Measurements from ENCODE around the gene MAL. TPM values are rescaled to one million over a fixed set of nuclear protein-coding genes. Genes with fewer than 3 reads are reported as not detected.
"Not testable (repeated sequence)": the region's sequence is repeated elsewhere in the genome, so short reads cannot be mapped to it uniquely, and the experiment has no call there.

Gene MAL
- total RNA-seq, 1 donor from 2014 or later, result 21.2 TPM

GRCh38 chr2:95091885-95092555 lies 66.5 kb downstream of the MAL start:
- no peaks in the 10 kb centered on the region for H3K27me3 ChIP-seq
- peaks cover 69% of the 10 kb centered on the region for H3K36me3 ChIP-seq
- TF ChIP-seq, protein P1, sequence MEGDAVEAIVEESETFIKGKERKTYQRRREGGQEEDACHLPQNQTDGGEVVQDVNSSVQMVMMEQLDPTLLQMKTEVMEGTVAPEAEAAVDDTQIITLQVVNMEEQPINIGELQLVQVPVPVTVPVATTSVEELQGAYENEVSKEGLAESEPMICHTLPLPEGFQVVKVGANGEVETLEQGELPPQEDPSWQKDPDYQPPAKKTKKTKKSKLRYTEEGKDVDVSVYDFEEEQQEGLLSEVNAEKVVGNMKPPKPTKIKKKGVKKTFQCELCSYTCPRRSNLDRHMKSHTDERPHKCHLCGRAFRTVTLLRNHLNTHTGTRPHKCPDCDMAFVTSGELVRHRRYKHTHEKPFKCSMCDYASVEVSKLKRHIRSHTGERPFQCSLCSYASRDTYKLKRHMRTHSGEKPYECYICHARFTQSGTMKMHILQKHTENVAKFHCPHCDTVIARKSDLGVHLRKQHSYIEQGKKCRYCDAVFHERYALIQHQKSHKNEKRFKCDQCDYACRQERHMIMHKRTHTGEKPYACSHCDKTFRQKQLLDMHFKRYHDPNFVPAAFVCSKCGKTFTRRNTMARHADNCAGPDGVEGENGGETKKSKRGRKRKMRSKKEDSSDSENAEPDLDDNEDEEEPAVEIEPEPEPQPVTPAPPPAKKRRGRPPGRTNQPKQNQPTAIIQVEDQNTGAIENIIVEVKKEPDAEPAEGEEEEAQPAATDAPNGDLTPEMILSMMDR (IDR thresholded peaks at IDR 0.05), result no peak
- H3K4me3 ChIP-seq, result no peak overlapping the region
- intact Hi-C loops (cut with DNase I), result no loop called here
- H3K9me3 ChIP-seq, result no peaks in the 10 kb centered on the region
- DNase-seq (no peak), ATAC-seq (no peak)
- no peak overlapping the region for H3K27ac ChIP-seq
- no peaks in the 10 kb centered on the region for H3K4me1 ChIP-seq

DNA sequence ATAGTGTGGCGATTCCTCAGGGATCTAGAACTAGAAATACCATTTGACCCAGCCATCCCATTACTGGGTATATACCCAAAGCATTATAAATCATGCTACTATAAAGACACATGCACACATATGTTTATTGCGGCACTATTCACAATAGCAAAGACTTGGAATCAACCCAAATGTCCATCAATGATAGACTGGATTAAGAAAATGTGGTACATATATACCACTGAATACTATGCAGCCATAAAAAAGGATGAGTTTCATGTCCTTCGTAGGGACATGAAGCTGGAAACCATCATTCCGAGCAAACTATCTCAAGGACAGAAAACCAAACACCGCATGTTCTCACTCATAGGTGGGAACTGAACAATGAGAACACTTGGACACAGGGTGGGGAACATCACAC lies 72.8 kb downstream of the MAL start:
- DNase-seq; H3K27me3 ChIP-seq; H3K27ac ChIP-seq; intact Hi-C loops (cut with DNase I); H3K9me3 ChIP-seq; H3K4me3 ChIP-seq; ATAC-seq; H3K4me1 ChIP-seq: not testable (repeated sequence)
- H3K36me3 ChIP-seq, result peaks cover 65% of the 10 kb centered on the region

GRCh38 chr2:95099910-95100309 lies 74.4 kb downstream of the MAL start:
- no peak for DNase-seq
- Histone ChIP-seq H3K9me3 (no peaks in the 10 kb centered on the region), H3K27me3 (no peaks in the 10 kb centered on the region), H3K4me1 (no peaks in the 10 kb centered on the region), H3K27ac (no peak overlapping the region), H3K4me3 (no peak overlapping the region), H3K36me3 (peaks cover 69% of the 10 kb centered on the region)
- intact Hi-C loops (cut with DNase I), result no loop called here
- TF ChIP-seq, protein P1 (IDR thresholded peaks at IDR 0.05), result no peak
- ATAC-seq, result no peak

Other genes with a start within 250 kb of the MAL start
- not detected for gene TEKT4, start 154.3 kb upstream of the MAL start, total RNA-seq
- 55.2 TPM for gene MRPS5, start 96.1 kb downstream of the MAL start, total RNA-seq
- gene ZNF514, start 134.1 kb downstream of the MAL start, total RNA-seq, result 19.8 TPM
- gene ZNF2, start 140.1 kb downstream of the MAL start, total RNA-seq, result 4.7 TPM
- 3.8 TPM for gene ZNF892, start 181.8 kb downstream of the MAL start, total RNA-seq
- gene PROM2, start 248.7 kb downstream of the MAL start, total RNA-seq, result 6.0 TPM